Measurements from ENCODE around the gene PACRGL. TPM values are rescaled to one million over a fixed set of nuclear protein-coding genes. Genes with fewer than 3 reads are reported as not detected.
"Not testable (repeated sequence)": the region's sequence is repeated elsewhere in the genome, so short reads cannot be mapped to it uniquely, and the experiment has no call there.

The PACRGL gene
- total RNA-seq, 8 experiments from 2014 or later: 16.6 to 31.5 (median 23.4) TPM

DNA sequence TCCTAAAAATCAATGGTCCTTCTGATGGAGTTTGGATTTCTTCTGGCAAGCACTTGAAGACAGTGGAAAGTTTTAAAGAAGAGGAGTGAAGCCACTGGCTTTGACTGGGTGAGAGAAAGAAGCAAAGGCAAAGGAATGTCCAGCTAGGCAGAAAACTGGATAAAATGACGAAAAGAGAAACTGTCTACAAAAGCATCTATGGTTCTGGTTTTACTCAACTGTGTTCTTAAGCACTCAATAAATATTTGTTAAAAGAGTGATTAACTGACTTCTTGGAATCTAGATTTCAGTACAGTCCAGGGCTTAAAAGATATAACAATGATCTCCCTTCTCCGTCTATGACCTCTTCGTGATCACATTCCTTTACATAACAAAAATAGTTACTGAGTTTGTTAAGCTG, 52.4 kb downstream of the PACRGL start:
- peak in 1 of 8 experiments; percentile 6 for ATAC-seq (replicated peaks in 6 of 8)
- Histone ChIP-seq H3K27ac (no peak overlapping the region), H3K4me3 (no peak overlapping the region), H3K4me1 (replicated peaks in 1 of 2) (peaks cover 0 to 11% of the 10 kb centered on the region in 2 donors)
- in situ Hi-C loops (cut with MboI; ENCODE audit: low pct_unique_long_range_greater_than_20kb in 2 of 9, low sequenced_read_pairs in 9 of 9, unreplicated experiment in 9 of 9): loop anchor here in 4 of 9 experiments (25.0 kb wide), 3 partner anchors 385 to 1010 kb away; no protein-coding TSS in a partner anchor
- WGBS, 10 experiments: 90 to 100% (median 97%) methylated on average over 1 to 3 of the region's 3 CpGs; no CpG with 5 or more reads in 1 of the 10 experiments

DNA sequence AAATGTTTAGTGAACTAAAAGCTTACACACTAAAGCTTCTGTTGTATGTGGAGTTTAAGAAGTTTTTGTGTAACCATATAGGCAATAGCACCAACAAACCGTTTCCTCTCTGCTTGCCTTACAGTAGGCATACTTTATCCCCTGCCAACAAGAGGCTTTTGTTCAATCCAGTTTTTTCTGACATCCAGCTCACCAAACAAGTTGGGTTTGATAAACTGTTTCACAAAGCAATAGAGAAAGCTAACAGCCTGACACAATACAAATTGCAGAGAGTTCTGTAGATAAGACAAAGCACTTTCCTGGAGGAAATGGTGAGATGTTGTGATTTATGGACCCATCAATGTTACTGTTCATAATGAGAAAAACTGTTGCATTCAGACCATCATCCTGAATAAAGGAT, 53.8 kb downstream of the PACRGL start:
- 38 to 89% (median 56%) methylated on average over 1 of the region's 1 CpG; no CpG with 5 or more reads in 4 of the 10 experiments for WGBS, 10 experiments
- H3K4me1 ChIP-seq (replicated peaks in 1 of 2): peaks cover 0 to 11% of the 10 kb centered on the region in 2 donors
- ATAC-seq (replicated peaks in 6 of 8): peak in 5 of 8 experiments; percentile 81 to 94 (median 90)
- no peak overlapping the region for H3K4me3 ChIP-seq
- no peak overlapping the region for H3K27ac ChIP-seq
- in situ Hi-C loops (cut with MboI; ENCODE audit: low pct_unique_long_range_greater_than_20kb in 2 of 9, low sequenced_read_pairs in 9 of 9, unreplicated experiment in 9 of 9): loop anchor here in 4 of 9 experiments (25.0 kb wide), 3 partner anchors 383 to 1008 kb away; no protein-coding TSS in a partner anchor

DNA sequence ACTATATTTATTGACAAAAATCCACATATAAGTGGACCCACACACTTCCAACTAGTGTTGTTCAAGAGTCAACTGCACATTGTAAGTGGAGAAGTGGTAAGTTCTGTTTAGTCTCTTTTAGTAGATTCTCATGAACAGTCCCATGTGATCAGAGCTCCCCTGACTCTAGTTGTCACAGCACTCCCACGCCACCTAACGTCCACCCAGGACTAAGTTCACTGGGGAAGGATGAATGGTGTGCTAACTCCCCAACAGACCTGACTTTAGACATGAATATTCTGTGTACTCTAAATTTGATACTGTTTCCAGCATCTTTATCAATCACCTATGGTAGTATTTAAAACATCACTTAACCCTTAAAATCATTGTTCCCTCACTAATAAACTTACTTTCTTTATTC, 59.8 kb downstream of the PACRGL start:
- no peak overlapping the region for H3K27ac ChIP-seq
- in situ Hi-C loops (cut with MboI; ENCODE audit: low pct_unique_long_range_greater_than_20kb in 2 of 9, low sequenced_read_pairs in 9 of 9, unreplicated experiment in 9 of 9): loop anchor here in 4 of 9 experiments (25.0 kb wide), 3 partner anchors 377 to 1002 kb away; no protein-coding TSS in a partner anchor
- WGBS, 10 experiments: 56 to 100% (median 90%) methylated on average over 1 to 2 of the region's 2 CpGs; no CpG with 5 or more reads in 5 of the 10 experiments

DNA sequence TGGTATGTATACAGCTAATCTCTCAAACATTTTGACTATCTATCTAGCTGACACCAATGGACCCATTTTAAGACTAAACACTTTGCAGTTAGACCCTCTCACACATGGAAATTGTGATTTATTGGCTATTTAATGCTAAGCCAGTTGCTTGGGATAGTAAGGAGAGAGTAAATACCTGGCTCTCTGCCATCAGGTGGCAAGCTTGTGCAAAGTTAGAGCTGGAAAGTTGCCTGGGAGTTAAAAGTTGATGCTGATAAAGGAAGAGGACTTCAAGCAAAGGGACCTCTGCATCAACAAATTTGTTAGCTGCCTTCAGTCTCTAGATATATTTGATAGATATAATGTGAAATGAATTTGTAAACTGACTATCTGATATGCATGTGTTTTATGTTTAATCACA, 61.1 kb downstream of the PACRGL start:
- Histone ChIP-seq H3K4me3 (no peak overlapping the region), H3K27ac (no peak overlapping the region), H3K4me1 (replicated peaks in 1 of 2) (no peaks in the 10 kb centered on the region)
- ATAC-seq (replicated peaks in 6 of 8): no peak
- in situ Hi-C loops (cut with MboI; ENCODE audit: low pct_unique_long_range_greater_than_20kb in 2 of 9, low sequenced_read_pairs in 9 of 9, unreplicated experiment in 9 of 9): loop anchor here in 4 of 9 experiments (25.0 kb wide), 3 partner anchors 376 to 1001 kb away; no protein-coding TSS in a partner anchor

More for the DNA sequence above, 59.8 kb downstream of the PACRGL start:
- Histone ChIP-seq H3K4me3 (no peak overlapping the region), H3K4me1 (replicated peaks in 1 of 2) (no peaks in the 10 kb centered on the region)
- peak in 3 of 8 experiments; percentile 33 to 74 (median 53) for ATAC-seq (replicated peaks in 6 of 8)

DNA sequence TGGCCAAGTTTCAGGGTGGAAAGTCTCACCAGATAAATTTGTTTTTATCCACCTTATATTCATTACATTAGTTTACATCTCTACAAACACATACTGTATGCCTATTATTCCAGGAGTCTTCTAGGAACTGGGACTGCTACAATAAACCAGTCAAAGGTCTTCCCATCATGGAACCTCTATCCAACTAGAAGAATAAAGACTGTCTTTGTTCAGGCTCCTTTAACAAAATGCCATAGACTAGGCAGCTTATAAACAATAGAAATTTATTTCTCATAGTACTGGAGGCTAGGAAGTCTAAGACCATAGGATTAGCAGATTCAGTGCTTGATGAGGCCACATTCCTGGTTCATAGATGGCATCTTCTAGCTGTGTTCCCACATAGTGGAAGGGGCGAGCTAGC, 61.6 kb downstream of the PACRGL start:
- ATAC-seq (replicated peaks in 6 of 8): no peak
- in situ Hi-C loops (cut with MboI; ENCODE audit: low pct_unique_long_range_greater_than_20kb in 2 of 9, low sequenced_read_pairs in 9 of 9, unreplicated experiment in 9 of 9): loop anchor here in 4 of 9 experiments (25.0 kb wide), 3 partner anchors 375 to 1000 kb away; no protein-coding TSS in a partner anchor
- Histone ChIP-seq H3K4me3 (no peak overlapping the region), H3K4me1 (replicated peaks in 1 of 2) (no peaks in the 10 kb centered on the region), H3K27ac (no peak overlapping the region)
- 67 to 100% (median 100%) methylated on average over 1 of the region's 1 CpG; no CpG with 5 or more reads in 5 of the 10 experiments for WGBS, 10 experiments

DNA sequence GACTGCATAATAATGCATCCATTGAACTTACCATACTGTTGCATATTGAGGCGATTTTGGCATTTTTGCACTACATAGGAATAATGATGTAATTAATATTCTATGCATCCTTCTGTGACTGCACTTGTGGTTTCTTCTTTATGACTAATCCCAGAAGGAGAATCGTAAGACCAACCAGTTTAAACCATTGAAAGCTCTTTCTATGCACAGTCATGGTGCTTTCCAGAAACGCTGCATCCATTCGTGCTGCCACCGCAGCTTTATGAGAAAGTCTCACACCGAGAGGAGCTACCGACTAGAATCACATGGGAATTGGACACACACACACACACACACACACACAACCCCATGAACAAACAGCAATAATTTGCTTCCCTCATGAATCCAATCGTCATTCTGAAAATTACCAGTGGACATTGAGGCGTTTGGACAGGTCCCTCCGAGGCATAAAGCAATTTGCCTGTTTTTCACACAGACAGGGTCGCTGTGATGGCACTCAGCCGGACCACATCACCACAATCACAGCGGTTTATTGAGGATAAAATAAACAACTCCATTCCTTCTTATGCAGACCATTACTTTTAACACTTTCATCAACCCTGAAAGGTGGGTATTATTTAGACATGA, 64.2 kb downstream of the PACRGL start:
- 48 to 97% (median 78%) methylated on average over 1 to 12 of the region's 13 CpGs for WGBS, 10 experiments
- in situ Hi-C loops (cut with MboI; ENCODE audit: low pct_unique_long_range_greater_than_20kb in 2 of 9, low sequenced_read_pairs in 9 of 9, unreplicated experiment in 9 of 9): loop anchor here in 4 of 9 experiments (25.0 kb wide), 3 partner anchors 373 to 998 kb away; no protein-coding TSS in a partner anchor
- Histone ChIP-seq H3K4me3 (no peak overlapping the region), H3K27ac (no peak overlapping the region), H3K4me1 (replicated peaks in 1 of 2) (no peaks in the 10 kb centered on the region)
- ATAC-seq (replicated peaks in 6 of 8): peak in 4 of 8 experiments; percentile 15 to 75 (median 30)

DNA sequence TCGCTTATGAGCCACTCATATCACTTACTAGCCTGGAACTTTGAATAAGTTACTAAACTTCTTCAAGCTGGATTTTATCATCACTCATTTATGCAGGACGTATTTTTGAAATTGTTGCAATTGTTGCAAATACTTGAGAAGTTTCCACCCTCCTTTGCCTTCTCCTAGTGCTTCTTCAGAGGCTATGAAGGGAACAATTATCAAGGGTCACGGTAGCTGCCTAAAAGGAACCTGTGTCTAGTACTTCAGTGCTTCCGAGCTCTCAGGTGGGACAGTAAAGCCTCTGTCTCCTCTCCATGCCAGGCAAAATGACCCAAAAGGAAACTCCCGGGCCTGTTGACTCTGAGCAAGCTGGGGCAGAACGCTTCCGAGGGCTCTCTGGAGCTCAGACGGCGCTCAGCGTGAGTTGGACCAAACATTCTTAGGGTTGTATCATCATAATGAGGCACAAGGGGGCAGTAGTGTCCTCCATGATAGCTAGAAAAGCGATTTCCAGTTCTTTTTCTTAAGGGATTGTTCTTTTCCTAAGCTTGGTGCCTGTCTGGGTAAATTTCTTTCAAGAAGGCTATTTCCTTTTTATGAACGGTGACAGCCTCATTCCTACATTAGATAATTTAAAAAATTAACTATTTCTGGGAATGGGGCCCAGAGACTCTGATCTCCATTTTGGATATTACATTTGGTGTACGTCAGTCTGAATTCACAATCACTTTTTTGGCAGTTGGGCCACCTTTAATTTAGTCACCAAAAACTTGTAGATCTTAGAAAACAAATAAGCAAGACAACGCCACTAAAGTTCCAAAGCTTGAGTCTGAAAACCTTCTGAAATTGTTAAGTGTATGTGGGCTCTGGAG, 73.1 kb downstream of the PACRGL start:
- Histone ChIP-seq H3K4me1 (replicated peaks in 1 of 2) (no peaks in the 10 kb centered on the region), H3K4me3 (no peak overlapping the region), H3K27ac (no peak overlapping the region)
- WGBS, 10 experiments: 14 to 100% (median 40%) methylated on average over 1 to 12 of the region's 14 CpGs
- ATAC-seq (replicated peaks in 6 of 8): peak; percentile 42 to 85 (median 64)
- in situ Hi-C loops (cut with MboI; ENCODE audit: low pct_unique_long_range_greater_than_20kb in 2 of 9, low sequenced_read_pairs in 9 of 9, unreplicated experiment in 9 of 9): loop anchor here in 5 of 9 experiments (10.0 to 25.0 kb wide), 5 partner anchors 361 to 989 kb away; no protein-coding TSS in a partner anchor

DNA sequence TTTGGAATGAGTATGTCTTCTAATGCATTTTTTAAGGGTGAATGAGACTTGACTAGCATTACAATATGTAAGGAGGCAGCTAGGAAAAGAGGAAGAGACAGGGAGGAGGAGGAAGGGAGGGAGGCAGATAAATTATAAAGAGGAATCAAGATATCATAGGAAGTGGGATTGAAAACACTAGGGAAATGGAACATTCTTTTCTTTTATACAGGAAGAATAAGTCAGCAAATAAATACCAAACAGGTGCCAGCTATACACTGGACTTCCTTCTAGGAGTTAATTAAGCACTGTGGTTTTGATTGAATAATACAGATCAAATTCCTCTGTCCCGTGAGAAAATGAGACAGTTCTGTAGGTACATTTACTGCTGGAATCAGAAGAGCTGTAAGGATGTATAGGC, 78.6 kb downstream of the PACRGL start:
- WGBS, 10 experiments: 14 to 100% (median 67%) methylated on average over 1 of the region's 1 CpG; no CpG with 5 or more reads in 3 of the 10 experiments
- no peak overlapping the region for H3K4me3 ChIP-seq
- in situ Hi-C loops (cut with MboI; ENCODE audit: low pct_unique_long_range_greater_than_20kb in 2 of 9, low sequenced_read_pairs in 9 of 9, unreplicated experiment in 9 of 9): loop anchor here in 5 of 9 experiments (10.0 to 25.0 kb wide), 4 partner anchors 356 to 983 kb away; no protein-coding TSS in a partner anchor
- H3K27ac ChIP-seq: no peak overlapping the region
- no peaks in the 10 kb centered on the region for H3K4me1 ChIP-seq (replicated peaks in 1 of 2)
- ATAC-seq (replicated peaks in 6 of 8): no peak

DNA sequence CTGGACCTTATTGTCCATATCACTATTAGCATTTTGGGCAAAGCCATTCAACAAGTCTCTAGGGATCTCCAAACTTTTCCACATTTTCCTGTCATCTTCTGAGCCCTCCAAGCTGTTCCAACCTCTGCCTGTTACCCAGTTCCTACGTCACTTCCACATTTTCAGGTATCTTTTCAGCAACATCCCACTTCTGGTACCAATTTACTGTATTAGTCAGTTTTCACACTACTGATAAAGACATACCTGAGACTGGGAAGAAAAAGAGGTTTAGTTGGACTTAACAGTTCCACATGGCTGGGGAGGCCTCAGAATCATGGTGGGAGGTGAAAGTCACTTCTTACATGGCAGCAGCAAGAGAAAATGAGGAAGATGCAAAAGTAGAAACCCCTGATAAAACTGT, 82.9 kb downstream of the PACRGL start:
- ATAC-seq (replicated peaks in 6 of 8): not testable (repeated sequence)
- 20 to 100% (median 100%) methylated on average over 1 of the region's 1 CpG; no CpG with 5 or more reads in 5 of the 10 experiments for WGBS, 10 experiments
- in situ Hi-C loops (cut with MboI; ENCODE audit: low pct_unique_long_range_greater_than_20kb in 2 of 9, low sequenced_read_pairs in 9 of 9, unreplicated experiment in 9 of 9): loop anchor here in 5 of 9 experiments (25.0 kb wide), 2 partner anchors 679 to 979 kb away; no protein-coding TSS in a partner anchor

DNA sequence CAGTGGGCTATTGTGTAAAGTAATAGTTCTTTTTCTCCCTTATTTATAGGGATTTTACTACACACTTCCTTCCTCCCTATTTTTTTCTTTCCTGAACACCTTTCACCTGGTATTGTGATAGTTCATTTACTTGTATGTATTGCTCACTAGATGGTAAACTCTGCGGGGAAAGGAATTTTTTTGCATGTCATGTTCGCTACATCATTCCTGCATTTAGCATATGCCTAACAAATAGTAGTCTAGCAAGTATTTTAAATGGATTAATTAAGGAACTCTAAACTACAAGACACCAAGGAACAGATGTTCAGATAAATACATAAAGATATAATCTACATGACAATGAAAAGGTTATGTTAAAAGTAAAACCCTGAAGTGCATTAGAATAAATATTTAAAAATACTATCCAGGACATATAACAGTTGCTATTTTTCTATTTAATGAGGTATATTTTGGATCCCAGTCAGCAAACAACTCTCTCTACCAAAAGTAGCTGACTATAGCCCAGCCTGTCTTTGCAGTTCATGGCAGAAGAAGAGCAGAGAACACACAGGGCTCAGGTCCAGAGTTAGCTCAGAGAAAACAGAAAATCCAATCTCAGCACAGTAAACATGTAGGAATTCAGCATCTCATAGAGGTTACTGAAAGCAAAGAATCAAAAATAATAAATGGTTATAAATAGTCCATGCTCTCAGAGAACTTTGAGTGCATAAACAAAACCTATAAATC, 87.8 kb downstream of the PACRGL start:
- Histone ChIP-seq H3K4me3 (no peak overlapping the region), H3K27ac (no peak overlapping the region), H3K4me1 (replicated peaks in 1 of 2) (peaks cover 0 to 9% of the 10 kb centered on the region in 2 donors)
- ATAC-seq (replicated peaks in 6 of 8): peak in 2 of 8 experiments; percentile 51 to 65
- 4 to 100% (median 78%) methylated on average over 1 to 2 of the region's 2 CpGs for WGBS, 10 experiments
- in situ Hi-C loops (cut with MboI; ENCODE audit: low pct_unique_long_range_greater_than_20kb in 2 of 9, low sequenced_read_pairs in 9 of 9, unreplicated experiment in 9 of 9): loop anchor here in 5 of 9 experiments (25.0 kb wide), 2 partner anchors 674 to 974 kb away; no protein-coding TSS in a partner anchor

More for the DNA sequence above, 82.9 kb downstream of the PACRGL start:
- H3K4me3 ChIP-seq; H3K27ac ChIP-seq; H3K4me1 ChIP-seq (replicated peaks in 1 of 2): not testable (repeated sequence)

All from motor neuron (in vitro differentiated cells).